NCI-H524 (cell line): ENCODE measurements around the gene PRR30.

ENCODE experiments used
- DNase-seq, 2 experiments: peaks; one replicate each; lab custom pipeline; 2025; lab: John Stamatoyannopoulos, UW

Gene PRR30

GRCh38 chr2:27097341-27097740 lies 41.9 kb downstream of the PRR30 start:
- no peak for DNase-seq

GRCh38 chr2:27096748-27097297 lies 42.4 kb downstream of the PRR30 start:
- DNase-seq = no peak

GRCh38 chr2:27095745-27096651 lies 43.2 kb downstream of the PRR30 start:
- peak; percentile 47 to 75 for DNase-seq

GRCh38 chr2:27095427-27095744 lies 43.8 kb downstream of the PRR30 start:
- DNase-seq = no peak

GRCh38 chr2:27094353-27094984 lies 44.7 kb downstream of the PRR30 start:
- no peak for DNase-seq

- peak in 1 of 2 experiments; percentile 68 for DNase-seq
Measured at GRCh38 chr2:27093430-27094352, 45.5 kb downstream of the PRR30 start.

- DNase-seq = no peak
Measured at GRCh38 chr2:27092696-27093429, 46.3 kb downstream of the PRR30 start.

GRCh38 chr2:27091746-27092695 lies 47.2 kb downstream of the PRR30 start:
- DNase-seq = peak in 1 of 2 experiments; percentile 31

- no peak for DNase-seq
Measured at GRCh38 chr2:27089111-27089954, 49.9 kb downstream of the PRR30 start.

GRCh38 chr2:27088634-27089033 lies 50.6 kb downstream of the PRR30 start:
- no peak for DNase-seq

GRCh38 chr2:27087823-27088410 lies 51.3 kb downstream of the PRR30 start:
- DNase-seq = no peak
